HG02588 (cell line): ENCODE data around the gene EME2.

Experiments used
- ATAC-seq: cut with Tn5 transposase; IDR thresholded peaks from one replicate; pipeline ENCODE4 v1.9.1; 2021; ENCODE audit warnings: mild to moderate bottlenecking, moderate library complexity; ENCODE audit not compliant: unreplicated experiment

Gene EME2

GRCh38 chr16:1817276-1817589, 44.6 kb downstream of the EME2 start:
- ATAC-seq = no peak

GRCh38 chr16:1817716-1818115, 45.1 kb downstream of the EME2 start:
- ATAC-seq = no peak

GRCh38 chr16:1818204-1818872, 45.7 kb downstream of the EME2 start:
- no peak for ATAC-seq

- ATAC-seq = no peak
Observed at GRCh38 chr16:1818873-1819525, 46.4 kb downstream of the EME2 start.

- no peak for ATAC-seq
Observed at GRCh38 chr16:1819611-1820010, 47.0 kb downstream of the EME2 start.

- no peak for ATAC-seq
Observed at GRCh38 chr16:1820096-1820945, 47.7 kb downstream of the EME2 start.

GRCh38 chr16:1820946-1821290, 48.3 kb downstream of the EME2 start:
- no peak for ATAC-seq

- ATAC-seq = no peak
Observed at GRCh38 chr16:1821861-1822611, 49.4 kb downstream of the EME2 start.

- ATAC-seq = no peak
Observed at GRCh38 chr16:1822801-1823200, 50.2 kb downstream of the EME2 start.

GRCh38 chr16:1823821-1824220, 51.2 kb downstream of the EME2 start:
- no peak for ATAC-seq

GRCh38 chr16:1825381-1825863, 52.8 kb downstream of the EME2 start:
- no peak for ATAC-seq
